ENCODE results near the gene PROSER3. TPM values are rescaled to one million over a fixed set of nuclear protein-coding genes. Genes with fewer than 3 reads are reported as not detected.

The PROSER3 gene
- total RNA-seq, 2 experiments from 2014 or later, result 17.2 to 66.1 TPM

DNA sequence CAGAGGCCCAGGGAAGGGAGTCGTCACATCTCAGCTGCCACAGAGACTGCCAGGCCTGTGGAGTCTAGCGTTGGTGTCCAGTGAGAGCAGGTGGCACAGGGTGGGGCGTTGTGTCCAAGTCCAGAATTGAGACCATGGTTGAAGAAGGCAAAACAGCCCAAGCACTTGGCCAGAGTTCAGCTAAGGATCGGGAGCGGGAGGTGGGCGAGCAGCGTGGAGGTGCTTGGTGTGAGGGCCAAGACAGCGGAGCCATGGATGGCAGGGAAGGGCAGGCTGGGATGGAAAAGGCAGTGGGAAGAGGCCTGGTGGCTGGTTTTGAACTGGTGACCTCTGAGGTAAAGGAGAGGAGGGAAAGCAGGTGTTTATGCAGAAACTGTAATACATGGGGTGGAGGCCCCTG lies 23.7 kb upstream of the PROSER3 start:
- CTCF ChIA-PET (ENCODE audit: unreplicated experiment), result no interaction called here
- Histone ChIP-seq H3K79me2 (ENCODE audit: insufficient read depth, low read depth, low read length) (no peaks in the 10 kb centered on the region), H3K9me2 (ENCODE audit: insufficient read depth, low read length) (no peaks in the 10 kb centered on the region), H3K27ac (ENCODE audit: low read depth, low read length, poor library complexity, severe bottlenecking) (no peak overlapping the region), H3K9me3 (ENCODE audit: low read length) (no peaks in the 10 kb centered on the region), H3K4me3 (ENCODE audit: low read depth, low read length, poor library complexity, severe bottlenecking) (no peak overlapping the region), H4K20me1 (ENCODE audit: insufficient read depth, low read length) (no peaks in the 10 kb centered on the region), H2AFZ (ENCODE audit: low read length) (no peak overlapping the region), H3K36me3 (ENCODE audit: insufficient read depth, low read length) (peaks cover 98% of the 10 kb centered on the region), H3K4me1 (ENCODE audit: insufficient read depth, low read length, poor library complexity, severe bottlenecking) (peaks cover 14% of the 10 kb centered on the region), H3K4me2 (ENCODE audit: low read length) (no peak overlapping the region)
- no peak for DNase-seq (ENCODE audit: low spot score)
- POLR2A ChIA-PET, result interaction anchor here (0.7 kb wide), 1 partner anchor 13 kb away, joined by 3 read pairs; no protein-coding TSS in a partner anchor
- intact Hi-C loops (cut with micrococcal nuclease; ENCODE audit: unreplicated experiment), result no loop called here
- no TSS peak for BruUV-seq (replicated peaks)
- TF ChIP-seq EZH2phosphoT487 (IDR thresholded peaks at IDR 0.05; ENCODE audit: borderline replicate concordance, low read depth, low read length), result no peak
- TF ChIP-seq, protein P1, sequence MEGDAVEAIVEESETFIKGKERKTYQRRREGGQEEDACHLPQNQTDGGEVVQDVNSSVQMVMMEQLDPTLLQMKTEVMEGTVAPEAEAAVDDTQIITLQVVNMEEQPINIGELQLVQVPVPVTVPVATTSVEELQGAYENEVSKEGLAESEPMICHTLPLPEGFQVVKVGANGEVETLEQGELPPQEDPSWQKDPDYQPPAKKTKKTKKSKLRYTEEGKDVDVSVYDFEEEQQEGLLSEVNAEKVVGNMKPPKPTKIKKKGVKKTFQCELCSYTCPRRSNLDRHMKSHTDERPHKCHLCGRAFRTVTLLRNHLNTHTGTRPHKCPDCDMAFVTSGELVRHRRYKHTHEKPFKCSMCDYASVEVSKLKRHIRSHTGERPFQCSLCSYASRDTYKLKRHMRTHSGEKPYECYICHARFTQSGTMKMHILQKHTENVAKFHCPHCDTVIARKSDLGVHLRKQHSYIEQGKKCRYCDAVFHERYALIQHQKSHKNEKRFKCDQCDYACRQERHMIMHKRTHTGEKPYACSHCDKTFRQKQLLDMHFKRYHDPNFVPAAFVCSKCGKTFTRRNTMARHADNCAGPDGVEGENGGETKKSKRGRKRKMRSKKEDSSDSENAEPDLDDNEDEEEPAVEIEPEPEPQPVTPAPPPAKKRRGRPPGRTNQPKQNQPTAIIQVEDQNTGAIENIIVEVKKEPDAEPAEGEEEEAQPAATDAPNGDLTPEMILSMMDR (conservative IDR thresholded peaks at IDR 0.05; ENCODE audit: low read length), result no peak

DNA sequence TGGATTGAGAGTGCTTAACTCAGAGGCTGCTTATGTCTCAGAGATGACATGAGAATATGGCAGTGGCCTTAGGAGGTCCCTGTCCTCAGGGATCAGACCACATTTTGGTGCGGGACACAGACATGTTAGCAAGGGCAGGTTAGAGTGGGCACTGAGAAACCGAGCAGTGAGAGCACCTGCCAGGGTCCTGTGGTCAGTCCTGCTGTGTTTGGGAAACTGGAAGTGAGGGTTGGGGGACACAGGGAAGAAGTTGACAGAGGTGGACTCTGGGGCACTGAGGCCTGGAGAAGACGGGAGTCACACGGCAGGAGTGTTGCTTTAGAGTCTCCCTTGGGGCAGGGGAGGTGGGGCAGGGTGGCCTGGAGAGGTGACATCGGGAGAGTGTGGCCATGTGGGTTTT lies 23.1 kb upstream of the PROSER3 start:
- Histone ChIP-seq H3K4me2 (ENCODE audit: low read length) (no peak overlapping the region), H3K79me2 (ENCODE audit: insufficient read depth, low read depth, low read length) (no peaks in the 10 kb centered on the region), H3K27ac (ENCODE audit: low read depth, low read length, poor library complexity, severe bottlenecking) (no peak overlapping the region), H3K9me2 (ENCODE audit: insufficient read depth, low read length) (no peaks in the 10 kb centered on the region), H3K36me3 (ENCODE audit: insufficient read depth, low read length) (peaks cover 97% of the 10 kb centered on the region), H2AFZ (ENCODE audit: low read length) (no peak overlapping the region), H3K4me1 (ENCODE audit: insufficient read depth, low read length, poor library complexity, severe bottlenecking) (peaks cover 19% of the 10 kb centered on the region), H4K20me1 (ENCODE audit: insufficient read depth, low read length) (no peaks in the 10 kb centered on the region), H3K4me3 (ENCODE audit: low read depth, low read length, poor library complexity, severe bottlenecking) (no peak overlapping the region), H3K9me3 (ENCODE audit: low read length) (no peaks in the 10 kb centered on the region)
- POLR2A ChIA-PET, result interaction anchor here (0.7 kb wide), 1 partner anchor 12 kb away, joined by 3 read pairs; no protein-coding TSS in a partner anchor
- no peak for DNase-seq (ENCODE audit: low spot score)
- intact Hi-C loops (cut with micrococcal nuclease; ENCODE audit: unreplicated experiment), result no loop called here
- TF ChIP-seq, protein P1 (conservative IDR thresholded peaks at IDR 0.05; ENCODE audit: low read length), result no peak
- TF ChIP-seq EZH2phosphoT487 (IDR thresholded peaks at IDR 0.05; ENCODE audit: borderline replicate concordance, low read depth, low read length), result no peak
- no TSS peak for BruUV-seq (replicated peaks)
- CTCF ChIA-PET (ENCODE audit: unreplicated experiment), result no interaction called here

DNA sequence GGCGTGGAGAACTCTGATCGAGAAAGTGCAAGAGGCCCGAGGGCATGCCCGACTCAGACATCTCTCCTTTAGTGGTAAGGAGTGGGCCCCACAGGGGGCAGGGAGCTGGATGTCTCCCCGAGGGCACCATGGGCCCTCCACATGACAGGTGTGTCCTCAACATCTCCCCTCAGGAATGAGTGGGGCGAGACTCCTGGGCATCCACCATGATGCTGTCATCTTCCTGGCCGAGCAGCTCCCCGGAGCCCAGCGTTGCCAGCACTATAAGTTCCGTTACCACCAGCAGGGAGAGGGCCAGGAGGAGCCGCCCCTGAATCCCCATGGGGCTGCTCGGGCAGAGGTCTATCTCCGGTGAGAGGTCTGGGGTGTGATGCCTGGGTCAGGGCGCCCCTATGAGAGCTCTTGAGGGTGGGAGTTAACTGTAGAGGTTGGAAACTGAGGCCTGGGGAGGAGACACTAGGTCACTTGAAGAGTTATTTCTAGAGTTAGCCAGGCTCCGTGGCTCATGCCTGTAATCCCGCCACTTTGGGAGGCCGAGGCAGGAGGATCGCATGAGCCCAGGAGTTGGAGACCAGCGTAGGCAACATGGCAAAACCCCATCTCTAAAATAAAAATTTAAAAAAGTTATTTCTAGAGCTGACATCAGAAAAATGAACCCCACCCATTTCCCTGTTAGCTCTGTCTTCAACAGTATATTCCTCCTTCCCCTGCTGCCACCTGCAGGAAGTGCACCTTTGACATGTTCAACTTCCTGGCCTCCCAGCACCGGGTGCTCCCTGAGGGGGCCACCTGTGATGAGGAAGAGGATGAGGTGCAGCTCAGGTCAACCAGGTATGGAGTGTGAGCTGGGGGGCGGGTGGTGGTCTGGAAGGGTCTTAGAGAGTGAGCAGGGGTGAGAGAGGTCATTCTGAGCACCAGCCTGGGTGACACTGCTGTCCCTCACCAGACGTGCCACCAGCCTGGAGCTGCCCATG lies 20.8 kb upstream of the PROSER3 start:
- ChIA-PET POLR2A (no interaction called here), CTCF (ENCODE audit: unreplicated experiment) (no interaction called here)
- Histone ChIP-seq H3K9me3 (ENCODE audit: low read length) (no peaks in the 10 kb centered on the region), H3K4me1 (ENCODE audit: insufficient read depth, low read length, poor library complexity, severe bottlenecking) (peaks cover 31% of the 10 kb centered on the region), H3K9me2 (ENCODE audit: insufficient read depth, low read length) (no peaks in the 10 kb centered on the region), H3K36me3 (ENCODE audit: insufficient read depth, low read length) (peaks cover 75% of the 10 kb centered on the region), H3K79me2 (ENCODE audit: insufficient read depth, low read depth, low read length) (no peaks in the 10 kb centered on the region), H3K27ac (ENCODE audit: low read depth, low read length, poor library complexity, severe bottlenecking) (peak overlapping the region; percentile 25), H3K4me3 (ENCODE audit: low read depth, low read length, poor library complexity, severe bottlenecking) (no peak overlapping the region), H3K4me2 (ENCODE audit: low read length) (no peak overlapping the region), H4K20me1 (ENCODE audit: insufficient read depth, low read length) (no peaks in the 10 kb centered on the region), H2AFZ (ENCODE audit: low read length) (no peak overlapping the region)
- peak; percentile 56 for DNase-seq (ENCODE audit: low spot score)
- BruUV-seq (replicated peaks), result no TSS peak
- TF ChIP-seq, protein P1 (conservative IDR thresholded peaks at IDR 0.05; ENCODE audit: low read length), result peak; percentile 63
- TF ChIP-seq EZH2phosphoT487 (IDR thresholded peaks at IDR 0.05; ENCODE audit: borderline replicate concordance, low read depth, low read length), result no peak
- intact Hi-C loops (cut with micrococcal nuclease; ENCODE audit: unreplicated experiment), result loop anchor here (1.0 kb wide), 1 partner anchor 19 kb away; the partner anchor contains the start of gene KMT2B

Measured in OCI-LY7 (cell line).